ENCODE measurements around the gene TMED9. TPM values are rescaled to one million over a fixed set of nuclear protein-coding genes. Genes with fewer than 3 reads are reported as not detected.

The TMED9 gene
- total RNA-seq, 2 donors from 2014 or later, result 49.6 to 63.8 TPM

DNA sequence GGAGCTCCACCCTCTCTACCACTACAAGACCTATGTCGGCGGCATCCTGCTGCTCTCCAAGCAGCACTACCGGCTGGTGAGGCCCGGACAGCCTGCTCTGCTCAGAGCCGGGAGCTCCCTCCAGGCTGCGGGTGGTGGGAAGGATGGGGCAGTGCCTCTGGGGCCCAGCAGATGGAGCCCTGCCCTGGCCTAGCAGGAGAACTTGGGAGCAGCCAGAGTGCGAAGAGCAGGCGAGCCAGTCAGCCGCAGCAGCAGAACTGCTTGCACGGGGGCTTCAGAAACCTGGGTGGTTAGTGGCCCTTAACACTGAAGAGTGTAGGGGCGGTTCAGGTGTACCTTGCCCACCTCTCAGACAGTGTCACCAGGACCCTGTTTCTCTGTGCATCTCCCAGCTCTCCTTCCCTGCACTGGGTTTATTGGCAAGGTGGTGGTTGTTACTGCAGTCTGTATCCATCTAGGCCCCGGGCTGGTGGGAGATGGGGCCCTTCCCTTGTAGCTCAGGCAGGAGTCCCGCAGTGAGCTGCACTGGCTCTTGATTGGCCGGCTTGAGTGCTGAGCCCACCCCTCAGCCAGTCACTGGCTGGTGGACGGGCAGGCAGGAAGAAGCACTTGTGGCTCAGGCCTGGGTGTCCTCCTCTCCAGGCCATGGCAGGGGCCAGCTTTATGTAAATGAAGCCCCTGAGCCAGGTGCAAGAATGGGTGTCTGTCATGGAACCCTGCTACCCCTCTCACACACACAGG lies 15.6 kb downstream of the TMED9 start:
- no peaks in the 10 kb centered on the region for H3K9me3 ChIP-seq
- DNase-seq (ENCODE audit: low spot score), result peak; percentile 75
- TF ChIP-seq, protein P1, sequence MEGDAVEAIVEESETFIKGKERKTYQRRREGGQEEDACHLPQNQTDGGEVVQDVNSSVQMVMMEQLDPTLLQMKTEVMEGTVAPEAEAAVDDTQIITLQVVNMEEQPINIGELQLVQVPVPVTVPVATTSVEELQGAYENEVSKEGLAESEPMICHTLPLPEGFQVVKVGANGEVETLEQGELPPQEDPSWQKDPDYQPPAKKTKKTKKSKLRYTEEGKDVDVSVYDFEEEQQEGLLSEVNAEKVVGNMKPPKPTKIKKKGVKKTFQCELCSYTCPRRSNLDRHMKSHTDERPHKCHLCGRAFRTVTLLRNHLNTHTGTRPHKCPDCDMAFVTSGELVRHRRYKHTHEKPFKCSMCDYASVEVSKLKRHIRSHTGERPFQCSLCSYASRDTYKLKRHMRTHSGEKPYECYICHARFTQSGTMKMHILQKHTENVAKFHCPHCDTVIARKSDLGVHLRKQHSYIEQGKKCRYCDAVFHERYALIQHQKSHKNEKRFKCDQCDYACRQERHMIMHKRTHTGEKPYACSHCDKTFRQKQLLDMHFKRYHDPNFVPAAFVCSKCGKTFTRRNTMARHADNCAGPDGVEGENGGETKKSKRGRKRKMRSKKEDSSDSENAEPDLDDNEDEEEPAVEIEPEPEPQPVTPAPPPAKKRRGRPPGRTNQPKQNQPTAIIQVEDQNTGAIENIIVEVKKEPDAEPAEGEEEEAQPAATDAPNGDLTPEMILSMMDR (IDR thresholded peaks at IDR 0.05), result peak; percentile 64 to 88
- H3K27ac ChIP-seq, result no peak overlapping the region
- H3K36me3 ChIP-seq, result no peaks in the 10 kb centered on the region
- H3K27me3 ChIP-seq, result no peaks in the 10 kb centered on the region
- no peak overlapping the region for H3K4me3 ChIP-seq
- H3K4me1 ChIP-seq, result peaks cover 0 to 9% of the 10 kb centered on the region in 2 donors

DNA sequence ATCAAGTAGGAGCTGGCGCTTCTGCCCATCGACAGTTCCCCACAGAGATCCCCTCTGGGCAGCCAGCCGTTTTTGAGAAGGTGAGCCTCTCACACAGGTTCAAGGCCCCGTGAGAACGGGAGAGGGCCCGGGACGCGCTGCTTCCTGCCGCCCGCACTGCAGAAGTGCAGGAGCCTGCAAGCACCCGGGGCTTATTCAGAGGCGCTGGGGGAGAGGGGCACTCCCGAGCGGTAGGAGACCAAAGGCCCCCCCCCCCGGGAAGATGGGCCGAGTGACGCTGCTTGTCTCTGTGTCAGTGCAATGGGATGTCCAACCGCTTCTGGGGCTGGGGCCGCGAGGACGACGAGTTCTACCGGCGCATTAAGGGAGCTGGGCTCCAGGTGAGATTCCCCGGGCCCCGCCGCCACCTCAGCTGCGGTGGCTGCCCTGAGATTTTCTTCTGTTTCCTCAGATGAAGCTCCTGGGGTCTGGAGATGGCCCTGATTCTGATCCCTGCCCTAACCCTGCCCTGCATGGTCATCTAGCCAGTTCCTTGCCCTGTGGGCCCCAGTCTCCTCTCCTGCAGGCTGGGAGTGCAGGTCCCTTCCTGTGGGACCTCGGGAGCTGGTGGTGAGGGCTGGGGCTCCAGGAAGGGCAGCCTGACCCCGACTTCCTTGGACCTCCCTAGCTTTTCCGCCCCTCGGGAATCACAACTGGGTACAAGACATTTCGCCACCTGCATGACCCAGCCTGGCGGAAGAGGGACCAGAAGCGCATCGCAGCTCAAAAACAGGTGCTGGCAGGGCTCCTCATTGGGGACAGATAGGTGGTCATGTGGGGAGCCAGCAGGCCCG lies 16.5 kb downstream of the TMED9 start:
- H3K4me1 ChIP-seq, result peaks cover 0 to 9% of the 10 kb centered on the region in 2 donors
- no peaks in the 10 kb centered on the region for H3K9me3 ChIP-seq
- H3K27me3 ChIP-seq, result no peaks in the 10 kb centered on the region
- DNase-seq (ENCODE audit: low spot score), result peak; percentile 50
- H3K36me3 ChIP-seq, result no peaks in the 10 kb centered on the region
- TF ChIP-seq, protein P1 (IDR thresholded peaks at IDR 0.05), result no peak
- no peak overlapping the region for H3K4me3 ChIP-seq
- H3K27ac ChIP-seq, result no peak overlapping the region

DNA sequence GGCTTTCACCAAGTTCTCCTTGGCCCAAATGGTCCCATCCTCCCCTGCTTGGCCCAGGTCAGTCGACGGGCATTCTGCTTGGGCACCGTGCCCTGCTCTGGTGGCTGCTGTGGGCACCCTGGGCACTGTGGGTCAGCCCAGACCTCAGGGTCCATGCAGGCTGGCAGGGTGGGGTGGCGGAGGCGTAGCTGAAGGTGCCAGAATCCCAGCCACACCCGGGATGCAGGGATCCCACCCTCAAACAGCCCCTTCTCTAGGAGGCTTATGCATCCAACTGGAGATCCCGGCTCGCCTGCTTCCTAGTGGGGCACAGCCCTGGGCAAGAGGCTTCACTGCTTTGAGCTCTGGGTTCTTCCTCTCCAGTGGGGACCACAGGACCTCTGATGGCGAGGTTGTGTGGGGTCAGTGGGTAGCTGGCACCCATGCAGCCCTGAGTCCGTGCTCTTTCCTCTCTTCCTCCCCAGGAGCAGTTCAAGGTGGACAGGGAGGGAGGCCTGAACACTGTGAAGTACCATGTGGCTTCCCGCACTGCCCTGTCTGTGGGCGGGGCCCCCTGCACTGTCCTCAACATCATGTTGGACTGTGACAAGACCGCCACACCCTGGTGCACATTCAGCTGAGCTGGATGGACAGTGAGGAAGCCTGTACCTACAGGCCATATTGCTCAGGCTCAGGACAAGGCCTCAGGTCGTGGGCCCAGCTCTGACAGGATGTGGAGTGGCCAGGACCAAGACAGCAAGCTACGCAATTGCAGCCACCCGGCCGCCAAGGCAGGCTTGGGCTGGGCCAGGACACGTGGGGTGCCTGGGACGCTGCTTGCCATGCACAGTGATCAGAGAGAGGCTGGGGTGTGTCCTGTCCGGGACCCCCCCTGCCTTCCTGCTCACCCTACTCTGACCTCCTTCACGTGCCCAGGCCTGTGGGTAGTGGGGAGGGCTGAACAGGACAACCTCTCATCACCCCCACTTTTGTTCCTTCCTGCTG lies 17.4 kb downstream of the TMED9 start:
- DNase-seq (ENCODE audit: low spot score), result peak; percentile 55
- no peak overlapping the region for H3K4me3 ChIP-seq

DNA sequence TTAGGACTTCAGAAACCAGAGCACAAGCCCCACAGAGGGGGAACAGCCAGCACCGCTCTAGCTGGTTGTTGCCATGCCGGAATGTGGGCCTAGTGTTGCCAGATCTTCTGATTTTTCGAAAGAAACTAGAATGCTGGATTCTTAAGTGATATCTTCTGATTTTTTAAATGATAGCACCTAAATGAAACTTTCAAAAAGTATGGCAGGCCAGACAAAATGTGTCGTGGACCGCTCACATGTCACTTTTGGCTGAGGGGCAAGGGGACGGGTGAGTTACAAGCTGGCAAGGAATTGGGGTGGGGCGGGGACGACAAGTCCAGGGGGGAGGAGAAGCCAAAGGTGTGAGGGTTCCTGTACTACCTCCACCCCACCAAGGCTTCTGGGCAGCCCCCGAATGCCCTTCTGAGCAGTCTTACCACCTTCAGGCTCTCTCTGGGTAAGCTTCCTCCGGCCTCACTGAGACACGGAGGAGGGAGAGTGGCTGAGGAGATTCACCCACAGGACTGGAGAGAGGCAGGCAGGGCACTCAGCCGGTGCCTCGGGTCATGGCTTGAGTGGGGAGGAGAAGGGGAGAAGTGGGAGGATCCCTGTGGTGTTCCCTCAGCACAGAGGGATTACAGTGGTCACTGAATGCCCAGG lies 18.2 kb downstream of the TMED9 start:
- no peaks in the 10 kb centered on the region for H3K36me3 ChIP-seq
- TF ChIP-seq, protein P1 (IDR thresholded peaks at IDR 0.05), result no peak
- H3K27ac ChIP-seq, result no peak overlapping the region
- no peaks in the 10 kb centered on the region for H3K27me3 ChIP-seq
- H3K9me3 ChIP-seq, result no peaks in the 10 kb centered on the region
- no peak overlapping the region for H3K4me3 ChIP-seq
- H3K4me1 ChIP-seq, result peaks cover 0 to 9% of the 10 kb centered on the region in 2 donors
- DNase-seq (ENCODE audit: low spot score), result no peak

More for the DNA sequence above, 17.4 kb downstream of the TMED9 start:
- TF ChIP-seq, protein P1 (IDR thresholded peaks at IDR 0.05), result no peak
- H3K9me3 ChIP-seq, result no peaks in the 10 kb centered on the region
- H3K4me1 ChIP-seq, result peaks cover 0 to 9% of the 10 kb centered on the region in 2 donors
- no peak overlapping the region for H3K27ac ChIP-seq
- H3K36me3 ChIP-seq, result no peaks in the 10 kb centered on the region
- H3K27me3 ChIP-seq, result no peaks in the 10 kb centered on the region

Data from right atrium auricular region (tissue), 2 donors.